Measurements from ENCODE around the gene XYLT1.

Gene XYLT1

GRCh38 chr16:17177959-17178905, 292.5 kb downstream of the XYLT1 start:
- DNase-seq: no peak

- DNase-seq: no peak
Observed at GRCh38 chr16:17177242-17177958, 293.4 kb downstream of the XYLT1 start.

GRCh38 chr16:17176199-17176598, 294.6 kb downstream of the XYLT1 start:
- no peak for DNase-seq

- DNase-seq: no peak
Observed at GRCh38 chr16:17173281-17173680, 297.5 kb downstream of the XYLT1 start.

GRCh38 chr16:17171250-17172143, 299.3 kb downstream of the XYLT1 start:
- no peak for DNase-seq

- DNase-seq: no peak
Observed at GRCh38 chr16:17170435-17170834, 300.3 kb downstream of the XYLT1 start.

- DNase-seq: no peak
Observed at GRCh38 chr16:17168181-17168580, 302.6 kb downstream of the XYLT1 start.

- no peak for DNase-seq
Observed at GRCh38 chr16:17166095-17166494, 304.7 kb downstream of the XYLT1 start.

GRCh38 chr16:17162560-17162959, 308.2 kb downstream of the XYLT1 start:
- DNase-seq: no peak

- DNase-seq: no peak
Observed at GRCh38 chr16:17160920-17161431, 309.8 kb downstream of the XYLT1 start.

GRCh38 chr16:17160285-17160853, 310.4 kb downstream of the XYLT1 start:
- DNase-seq: no peak

- DNase-seq: no peak
Observed at GRCh38 chr16:17159617-17160016, 311.1 kb downstream of the XYLT1 start.

GRCh38 chr16:17155936-17156335, 314.8 kb downstream of the XYLT1 start:
- DNase-seq: no peak

GRCh38 chr16:17155485-17155884, 315.3 kb downstream of the XYLT1 start:
- no peak for DNase-seq

- no peak for DNase-seq
Observed at GRCh38 chr16:17154981-17155380, 315.8 kb downstream of the XYLT1 start.

- no peak for DNase-seq
Observed at GRCh38 chr16:17152311-17152710, 318.4 kb downstream of the XYLT1 start.

- no peak for DNase-seq
Observed at GRCh38 chr16:17151335-17151734, 319.4 kb downstream of the XYLT1 start.

GRCh38 chr16:17149904-17150483, 320.8 kb downstream of the XYLT1 start:
- no peak for DNase-seq

GRCh38 chr16:17147942-17148341, 322.8 kb downstream of the XYLT1 start:
- DNase-seq: no peak

GRCh38 chr16:17145029-17145428, 325.7 kb downstream of the XYLT1 start:
- DNase-seq: no peak

- DNase-seq: no peak
Observed at GRCh38 chr16:17144431-17144830, 326.3 kb downstream of the XYLT1 start.

Measured in right kidney (tissue), 1 donor.